Peyer's patch (tissue), 4 donors: Measurements from ENCODE around the gene PNPLA1.

Experiments used
- CTCF ChIP-seq, 6 experiments: fragments of 450-650 bp in 4 of 6; fragments of 200-600 bp in 2 of 6; sonication (generic) in 1 of 6; IDR thresholded peaks; one replicate each; pipeline ENCODE4 v1.5.1; 2017 to 2019; ENCODE audit warnings: antibody characterized with exemption in 6 of 6, mild to moderate bottlenecking in 3 of 6, moderate library complexity in 1 of 6
- POLR2A ChIP-seq, 2 donors: fragments of 450-650 bp; IDR thresholded peaks; one replicate each; pipeline ENCODE4 v1.5.1; 2017; ENCODE audit warnings: antibody characterized with exemption in 2 of 2, mild to moderate bottlenecking in 2 of 2, moderate library complexity in 2 of 2

DNA sequence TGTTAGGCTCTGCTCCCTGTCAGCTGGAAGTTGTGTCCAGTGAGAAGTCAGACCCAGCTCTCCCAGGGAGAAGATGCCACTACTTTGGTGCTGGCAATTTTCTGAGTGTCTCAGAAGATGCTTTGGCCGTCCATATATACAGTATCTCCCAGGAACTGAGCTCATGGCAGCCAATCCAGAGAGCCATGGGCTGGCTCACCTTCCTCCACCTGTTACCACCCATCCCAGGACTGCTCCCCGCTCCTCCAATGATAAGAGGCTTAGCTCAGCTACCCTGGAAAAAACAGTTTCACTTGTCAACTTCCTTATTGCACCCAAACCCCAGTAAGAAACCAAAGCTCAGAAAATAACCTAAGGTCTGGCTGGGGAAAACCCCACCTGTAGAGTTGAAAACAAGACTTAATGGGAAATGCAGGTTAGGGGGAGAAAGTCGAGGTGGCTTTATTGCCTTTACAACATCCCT lies 67.0 kb downstream of the PNPLA1 start, which contains the start of gene BNIP5:
- TF ChIP-seq POLR2A (IDR thresholded peaks at IDR 0.05): peak; percentile 90 to 91
- no peak for TF ChIP-seq CTCF (IDR thresholded peaks at IDR 0.05)
